HG02610 (cell line): ENCODE results near the gene SLC2A8.

Source experiments
- ATAC-seq: cut with Tn5 transposase; IDR thresholded peaks from one replicate; pipeline ENCODE4 v1.9.1; 2021; ENCODE audit warnings: mild to moderate bottlenecking, moderate library complexity; ENCODE audit not compliant: unreplicated experiment

The SLC2A8 gene, protein sequence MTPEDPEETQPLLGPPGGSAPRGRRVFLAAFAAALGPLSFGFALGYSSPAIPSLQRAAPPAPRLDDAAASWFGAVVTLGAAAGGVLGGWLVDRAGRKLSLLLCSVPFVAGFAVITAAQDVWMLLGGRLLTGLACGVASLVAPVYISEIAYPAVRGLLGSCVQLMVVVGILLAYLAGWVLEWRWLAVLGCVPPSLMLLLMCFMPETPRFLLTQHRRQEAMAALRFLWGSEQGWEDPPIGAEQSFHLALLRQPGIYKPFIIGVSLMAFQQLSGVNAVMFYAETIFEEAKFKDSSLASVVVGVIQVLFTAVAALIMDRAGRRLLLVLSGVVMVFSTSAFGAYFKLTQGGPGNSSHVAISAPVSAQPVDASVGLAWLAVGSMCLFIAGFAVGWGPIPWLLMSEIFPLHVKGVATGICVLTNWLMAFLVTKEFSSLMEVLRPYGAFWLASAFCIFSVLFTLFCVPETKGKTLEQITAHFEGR

DNA sequence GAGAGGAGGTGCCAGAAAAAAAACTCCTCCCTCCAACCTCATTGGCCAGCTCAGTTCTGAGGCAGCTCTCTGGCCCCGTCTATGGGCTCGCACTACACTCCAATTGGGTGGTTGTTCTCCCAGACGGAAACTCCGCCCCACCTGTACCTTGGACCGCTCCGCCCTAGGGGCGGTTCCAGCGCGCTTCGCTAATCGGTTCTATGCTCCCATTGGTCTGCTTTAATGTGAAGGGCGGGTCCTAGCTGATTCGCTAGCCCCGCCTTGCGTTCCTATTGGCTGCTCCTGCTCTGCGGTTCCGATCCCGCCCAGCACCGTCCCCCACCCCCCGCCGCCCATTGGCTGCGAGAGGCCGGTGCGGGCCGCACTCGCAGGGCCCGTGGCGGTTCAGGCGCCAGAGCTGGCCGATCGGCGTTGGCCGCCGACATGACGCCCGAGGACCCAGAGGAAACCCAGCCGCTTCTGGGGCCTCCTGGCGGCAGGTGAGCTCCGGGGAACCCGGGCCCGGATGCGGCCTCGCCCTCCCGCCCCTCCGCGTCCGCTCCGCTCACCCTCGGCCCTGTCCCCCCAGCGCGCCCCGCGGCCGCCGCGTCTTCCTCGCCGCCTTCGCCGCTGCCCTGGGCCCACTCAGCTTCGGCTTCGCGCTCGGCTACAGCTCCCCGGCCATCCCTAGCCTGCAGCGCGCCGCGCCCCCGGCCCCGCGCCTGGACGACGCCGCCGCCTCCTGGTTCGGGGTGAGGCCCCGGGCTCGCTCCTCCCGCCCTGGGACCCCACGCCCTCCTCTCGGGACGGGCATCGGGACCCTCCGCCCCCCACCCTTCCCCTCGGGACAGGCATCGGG lies at the start of gene SLC2A8:
Gene SLC2A8, plus strand, starts transcription at position 362 of the 838 bp plus-strand sequence. Its CDS starts 62 bp downstream, at position 424.
- ATAC-seq: peak; percentile 97

DNA sequence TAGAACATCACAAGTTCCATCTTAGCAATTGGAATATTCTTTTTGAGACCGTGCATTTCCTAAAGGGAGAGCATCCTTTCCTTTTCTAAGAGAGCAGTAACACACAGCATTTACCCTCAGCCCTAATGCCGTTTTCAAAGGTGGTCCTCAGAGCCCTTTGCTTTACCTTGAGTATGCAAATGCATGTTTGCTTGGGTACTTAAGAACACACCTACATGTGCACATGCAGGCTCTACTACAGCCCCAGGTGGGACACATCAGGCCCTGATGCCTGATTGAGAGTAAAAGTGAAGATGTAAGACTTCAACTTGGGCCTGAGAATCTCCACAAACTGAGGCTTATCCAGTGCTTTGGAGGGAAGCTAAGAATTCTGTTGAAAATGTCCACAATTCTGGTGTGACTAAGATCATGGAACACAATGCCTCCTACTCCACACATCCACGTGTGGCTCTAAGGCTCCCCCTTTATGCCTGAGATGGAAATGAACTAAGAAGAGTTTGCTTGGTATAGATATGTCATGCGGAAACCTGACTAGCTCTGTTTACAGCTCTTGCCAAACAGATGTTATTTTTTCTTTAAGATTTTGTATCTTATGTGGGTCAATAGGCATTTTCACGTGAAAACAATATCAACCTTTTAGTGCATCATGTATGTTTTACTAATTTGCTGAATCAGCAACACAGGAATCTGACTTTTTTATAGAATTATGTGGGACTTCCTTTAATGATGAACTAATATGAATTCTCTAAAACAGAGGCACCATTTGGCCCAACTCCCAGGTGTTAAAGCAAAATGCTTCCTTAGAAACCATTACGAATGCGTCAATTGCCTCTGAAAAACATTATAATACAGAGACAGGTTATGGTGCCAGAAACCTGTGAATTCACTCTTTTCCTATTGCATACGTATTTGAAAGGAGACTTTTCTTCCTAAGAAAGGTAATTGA lies 48.9 kb upstream of the SLC2A8 start:
- no peak for ATAC-seq

DNA sequence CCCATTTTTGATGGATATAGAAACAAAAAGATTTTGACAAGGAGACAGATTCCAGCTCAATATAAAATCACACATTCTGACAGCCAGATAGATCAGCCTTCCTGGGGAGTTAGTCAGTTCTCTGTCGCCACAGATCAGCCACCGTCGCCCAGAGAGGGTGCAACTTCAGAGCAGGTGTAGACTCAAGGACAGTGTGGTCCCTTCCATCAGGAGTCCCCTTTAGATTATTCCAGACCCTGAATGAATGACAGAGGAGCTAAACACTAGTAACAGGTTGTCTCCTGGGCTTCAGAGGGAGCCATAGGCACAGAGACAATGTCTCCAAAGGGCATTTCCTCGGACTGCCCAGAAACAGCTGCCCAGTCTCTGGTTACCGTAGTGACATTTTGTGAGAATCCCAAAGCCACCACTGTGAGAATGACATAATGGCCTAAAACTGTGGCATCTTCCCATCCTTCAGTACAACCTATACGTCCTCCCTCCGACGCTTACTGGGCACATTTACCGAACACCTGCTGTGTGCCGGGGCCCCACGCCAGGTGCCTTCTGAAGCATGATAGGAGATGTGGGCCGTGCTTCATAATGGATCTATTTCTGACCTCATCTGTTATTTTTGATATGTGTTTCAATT lies 47.4 kb upstream of the SLC2A8 start:
- no peak for ATAC-seq

- ATAC-seq: no peak
These were observed 45.5 kb upstream of the SLC2A8 start for GRCh38 chr9:127351182-127352166.

DNA sequence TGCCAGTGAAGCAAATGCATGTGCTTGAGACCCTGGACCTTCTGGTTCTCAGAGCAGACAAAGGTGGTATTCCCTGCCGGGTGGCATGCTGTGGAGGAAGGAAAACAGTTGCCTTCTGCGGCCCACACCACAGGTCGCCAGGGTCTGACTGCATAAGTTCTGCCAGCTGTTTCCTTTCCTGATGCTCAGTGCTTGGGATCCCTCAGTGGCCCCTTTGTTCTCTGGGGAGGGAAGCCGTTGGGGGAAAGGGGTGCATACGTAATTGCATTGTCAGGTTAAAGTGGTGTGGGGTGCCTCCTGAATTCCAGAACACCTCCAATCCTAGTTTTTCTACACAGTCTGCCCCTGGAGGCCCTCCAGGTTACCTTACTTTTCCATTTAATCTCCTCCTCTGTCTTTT lies 43.1 kb upstream of the SLC2A8 start:
- ATAC-seq: no peak

DNA sequence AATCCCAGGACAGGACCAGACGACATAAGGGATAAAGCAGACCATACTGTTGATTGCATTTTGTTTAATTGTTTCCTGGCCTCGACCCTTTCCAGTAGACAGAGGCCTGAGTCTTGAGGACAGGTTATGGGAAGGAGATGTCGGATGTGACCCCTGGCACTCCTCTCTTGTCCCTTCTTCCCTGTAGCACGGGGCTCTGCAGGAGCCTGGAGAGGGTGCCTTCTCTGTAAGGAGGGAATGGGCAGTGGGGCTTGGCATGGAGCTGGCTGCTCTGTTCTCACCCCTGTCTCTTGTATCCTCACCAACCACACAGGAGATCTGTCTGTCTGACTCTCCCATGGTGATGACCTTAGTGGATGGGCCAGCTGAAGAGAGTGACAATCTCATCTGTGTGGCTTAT lies 40.1 kb upstream of the SLC2A8 start:
- ATAC-seq: no peak

- no peak for ATAC-seq
These were observed 38.9 kb upstream of the SLC2A8 start for GRCh38 chr9:127358023-127358535.

DNA sequence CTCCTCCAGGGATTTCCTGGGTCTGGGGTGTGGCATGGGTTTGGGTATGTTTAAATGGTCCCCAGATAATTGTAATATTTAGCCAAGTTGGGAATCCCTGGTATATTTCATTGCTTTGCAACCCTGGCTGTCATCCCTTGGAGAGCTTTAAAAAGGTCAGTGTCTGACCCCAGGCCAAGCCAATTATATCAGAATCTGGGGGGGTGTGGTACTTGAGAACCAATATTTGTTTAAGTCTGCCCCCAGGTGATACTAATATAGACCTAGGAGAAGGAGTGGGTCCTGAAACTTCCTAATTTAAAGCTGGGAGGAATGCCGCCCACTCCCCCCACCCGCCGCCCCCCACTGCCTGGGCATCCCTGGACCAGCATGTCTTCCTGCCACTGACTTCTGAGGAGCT lies 38.2 kb upstream of the SLC2A8 start:
- no peak for ATAC-seq

DNA sequence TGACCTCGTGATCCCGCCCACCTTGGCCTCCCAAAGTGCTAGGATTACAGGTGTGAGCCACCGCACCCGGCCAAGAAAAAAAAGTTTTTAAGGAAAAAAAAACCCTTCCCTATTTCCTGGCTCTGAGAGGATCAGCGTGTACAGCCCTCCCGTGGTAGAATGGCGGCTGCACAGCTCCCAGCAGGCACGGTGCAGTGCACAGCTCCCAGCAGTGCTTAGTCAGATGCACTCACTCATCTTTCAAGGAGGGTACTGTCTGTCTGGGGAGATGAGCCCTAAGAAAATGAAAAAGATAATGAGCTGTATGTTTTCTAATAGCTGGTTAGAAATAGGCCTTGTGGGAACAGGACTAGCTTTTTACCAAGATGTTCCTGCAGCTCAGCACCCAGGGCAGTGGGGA lies 36.7 kb upstream of the SLC2A8 start:
- no peak for ATAC-seq

DNA sequence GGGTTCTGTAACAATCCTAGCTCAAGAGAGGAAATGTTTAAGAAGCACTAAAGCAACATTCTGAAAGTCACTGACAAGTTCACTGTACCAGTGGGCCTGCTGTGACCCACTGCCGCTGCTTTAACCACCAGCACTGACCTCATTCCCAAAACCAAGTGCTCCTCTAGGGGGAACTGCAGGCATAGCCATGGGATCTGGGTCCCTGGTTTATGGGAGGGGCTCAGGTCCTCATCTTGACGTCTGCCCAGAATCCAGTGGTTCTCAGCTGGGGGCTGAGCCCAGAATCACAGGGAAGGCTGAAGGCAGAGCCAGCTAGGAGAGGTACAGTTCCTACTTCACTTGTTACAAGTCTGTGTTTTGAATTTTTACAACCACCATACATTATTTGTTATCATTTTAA lies 36.1 kb upstream of the SLC2A8 start:
- ATAC-seq: no peak

GRCh38 chr9:127361561-127361960 lies 35.4 kb upstream of the SLC2A8 start:
- no peak for ATAC-seq

GRCh38 chr9:127362829-127363228 lies 34.1 kb upstream of the SLC2A8 start:
- ATAC-seq: no peak

DNA sequence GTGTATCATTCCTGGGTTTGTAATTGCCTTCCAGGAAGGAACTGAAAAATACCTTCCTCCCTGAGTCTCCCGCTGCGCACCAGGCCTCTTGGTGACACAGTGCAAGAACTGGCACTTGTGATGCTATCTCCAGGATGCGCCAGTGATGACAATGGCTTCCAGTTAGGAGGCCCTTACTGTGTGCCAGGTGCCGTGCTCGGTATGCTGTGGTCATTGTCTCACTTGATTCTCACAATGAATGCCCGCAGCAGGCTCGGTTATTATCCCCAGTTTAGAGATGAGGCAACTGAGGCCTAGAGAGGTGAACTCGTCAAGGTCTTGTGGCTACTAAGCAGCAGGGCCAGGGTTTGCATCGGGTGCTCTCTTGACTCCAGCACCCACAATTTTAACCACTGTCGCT lies 31.5 kb upstream of the SLC2A8 start:
- no peak for ATAC-seq

GRCh38 chr9:127366594-127366993 lies 30.4 kb upstream of the SLC2A8 start:
- ATAC-seq: no peak

DNA sequence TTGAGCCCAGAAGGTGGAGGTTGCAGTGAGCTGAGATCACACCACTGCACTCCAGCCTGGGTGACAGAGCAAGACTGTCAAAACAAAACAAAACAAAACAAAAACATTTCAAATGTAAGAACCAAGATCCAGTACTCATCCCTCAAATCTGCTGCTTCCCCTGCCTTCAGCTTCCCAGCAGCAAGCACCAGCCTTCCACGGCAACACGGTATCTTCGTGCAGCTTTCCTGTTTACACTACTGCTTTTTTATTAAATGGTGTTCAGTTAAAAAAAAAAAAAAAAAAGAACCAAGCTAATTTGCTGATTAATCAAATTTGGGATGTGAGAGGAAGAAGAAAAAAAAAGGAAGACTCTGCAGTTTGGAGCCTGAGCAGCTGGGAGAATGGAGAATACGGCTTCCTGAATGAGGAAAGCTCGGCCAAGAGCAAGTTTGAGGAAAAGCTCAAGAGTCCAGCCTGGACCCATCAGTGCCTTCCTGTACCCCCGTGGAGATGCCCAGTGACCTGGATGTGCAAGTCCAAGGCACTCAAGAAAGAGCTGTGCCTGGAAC lies 28.0 kb upstream of the SLC2A8 start:
- ATAC-seq: no peak

DNA sequence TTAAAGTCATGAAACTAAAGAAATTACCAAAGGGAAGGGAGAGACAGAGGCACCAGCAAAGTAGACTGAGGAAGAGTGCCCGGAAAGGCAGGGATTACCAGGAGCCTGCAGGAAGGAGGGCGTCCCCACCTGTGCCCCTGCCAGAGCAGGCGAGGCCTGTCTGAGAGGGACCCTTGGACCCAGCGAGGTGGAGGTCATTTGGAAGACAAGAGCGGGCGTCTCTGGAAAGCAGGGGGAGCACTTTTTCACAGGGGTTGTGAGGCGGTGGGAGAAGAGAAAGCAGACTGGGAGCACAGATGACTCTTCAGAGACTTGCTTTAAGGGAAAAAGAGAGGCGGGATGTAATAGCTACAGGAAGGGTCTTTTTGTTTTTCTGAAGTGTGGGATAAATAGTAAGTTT lies 27.5 kb upstream of the SLC2A8 start:
- ATAC-seq: no peak

DNA sequence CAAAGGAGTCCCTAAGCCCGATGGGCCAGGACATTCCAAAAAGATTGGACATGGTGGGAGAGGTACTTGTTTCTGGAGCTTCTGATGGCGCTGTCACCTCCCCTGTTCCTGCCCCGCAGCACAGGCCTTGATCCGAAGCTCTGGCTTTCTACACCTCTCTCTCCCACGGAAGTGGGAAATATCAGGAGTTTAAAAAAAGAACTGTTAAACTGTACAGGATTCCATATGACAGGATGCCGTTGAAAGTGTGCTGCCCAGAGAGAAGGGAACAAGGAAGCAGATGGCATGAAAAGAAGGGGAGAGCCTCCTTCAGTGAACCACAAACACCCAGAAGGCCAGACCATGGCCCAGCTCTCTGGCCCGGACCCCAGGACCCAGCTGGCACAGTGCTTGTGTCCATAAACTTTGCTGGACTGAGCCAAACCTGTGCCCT lies 26.8 kb upstream of the SLC2A8 start:
- ATAC-seq: no peak
